Measurements from ENCODE around the gene CREB1.

The CREB1 gene

DNA sequence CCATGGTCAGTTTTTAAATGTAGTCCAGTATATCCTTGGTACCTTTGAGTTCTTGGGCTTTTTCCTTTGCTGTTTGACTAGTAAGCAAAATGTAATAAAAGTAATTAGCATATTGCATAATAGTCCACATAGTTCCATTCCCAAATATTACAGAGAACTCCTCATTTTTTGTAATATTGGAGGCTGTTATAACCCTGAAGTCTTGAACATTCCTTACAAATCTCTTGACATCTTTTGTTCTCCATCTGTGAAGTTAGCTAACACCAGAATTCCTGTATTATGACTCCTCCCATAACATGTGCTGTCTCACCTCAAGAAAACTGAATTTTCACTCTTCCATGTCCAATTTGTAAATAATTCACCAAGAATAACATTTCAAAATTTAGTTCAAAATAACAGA, 17.1 kb downstream of the CREB1 start:
- no peak for DNase-seq

DNA sequence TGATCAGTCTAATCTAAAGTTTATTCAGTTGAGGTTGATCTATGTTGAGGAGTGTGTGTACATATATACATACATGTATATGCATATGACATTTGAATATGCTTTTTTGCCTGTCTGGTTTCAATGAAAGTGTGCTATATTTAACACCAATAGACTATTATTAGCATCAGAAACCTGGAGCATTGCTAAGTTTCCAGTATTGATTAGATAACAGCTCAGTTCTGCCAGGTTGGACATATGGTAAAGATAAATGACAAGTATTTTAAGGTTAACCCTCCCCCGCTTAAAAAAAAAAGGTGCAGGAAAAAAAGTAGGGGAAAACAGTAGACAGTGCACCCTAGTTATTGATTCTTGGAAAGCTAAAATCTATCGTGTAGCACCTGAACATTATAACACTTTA, 19.4 kb downstream of the CREB1 start:
- DNase-seq, result no peak

DNA sequence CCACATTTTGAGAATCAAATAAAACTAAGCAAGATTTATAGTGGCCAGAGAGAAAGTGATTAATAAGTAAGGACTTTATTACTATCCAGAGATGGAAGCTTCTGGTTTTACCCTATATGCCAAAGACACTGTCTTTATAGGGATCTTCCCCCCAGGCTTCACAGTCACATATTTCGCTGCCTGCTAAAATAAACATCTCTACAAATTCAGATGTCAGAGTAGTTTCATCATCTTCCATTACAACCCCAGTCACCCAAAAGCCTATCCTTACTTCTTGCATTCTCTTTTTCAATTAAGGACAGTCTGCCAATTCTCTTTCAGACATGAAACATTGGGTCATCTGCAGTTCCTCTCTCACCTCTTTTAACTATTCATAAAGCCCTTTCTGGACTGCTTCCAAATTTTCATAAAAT, 28.3 kb downstream of the CREB1 start:
- DNase-seq, result no peak

DNA sequence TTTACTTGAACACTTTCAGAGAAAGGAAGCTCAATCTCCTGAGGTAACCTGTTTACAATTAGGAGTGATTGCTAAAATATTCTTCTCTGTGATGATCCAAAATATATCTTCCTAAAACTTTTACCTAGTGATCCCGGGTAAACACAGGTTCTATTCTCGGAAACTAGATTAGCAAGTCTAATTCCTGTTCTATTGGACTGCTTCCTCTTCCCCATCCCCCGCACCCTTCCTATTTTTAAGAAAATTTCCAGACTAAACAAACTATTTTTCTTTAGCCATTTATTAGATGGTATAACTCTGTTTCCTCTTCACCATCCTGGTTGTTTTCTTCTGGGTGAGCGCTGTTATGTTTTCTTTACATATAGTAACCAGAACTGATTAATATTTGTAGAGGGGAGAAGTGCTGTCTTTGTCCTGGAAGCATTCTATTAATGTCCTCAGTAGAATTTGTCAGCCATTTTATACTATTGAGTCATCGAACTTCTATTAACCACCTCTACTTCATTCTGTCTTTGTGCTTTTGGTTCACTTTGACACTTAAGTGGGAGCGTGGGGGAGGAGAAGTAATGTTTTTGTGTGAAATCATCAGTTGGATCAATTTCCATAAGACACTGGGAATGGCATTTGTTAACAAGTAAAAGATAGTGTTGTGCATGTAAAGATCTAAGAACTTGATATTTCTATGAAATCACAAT, 31.8 kb downstream of the CREB1 start:
- DNase-seq, result no peak

DNA sequence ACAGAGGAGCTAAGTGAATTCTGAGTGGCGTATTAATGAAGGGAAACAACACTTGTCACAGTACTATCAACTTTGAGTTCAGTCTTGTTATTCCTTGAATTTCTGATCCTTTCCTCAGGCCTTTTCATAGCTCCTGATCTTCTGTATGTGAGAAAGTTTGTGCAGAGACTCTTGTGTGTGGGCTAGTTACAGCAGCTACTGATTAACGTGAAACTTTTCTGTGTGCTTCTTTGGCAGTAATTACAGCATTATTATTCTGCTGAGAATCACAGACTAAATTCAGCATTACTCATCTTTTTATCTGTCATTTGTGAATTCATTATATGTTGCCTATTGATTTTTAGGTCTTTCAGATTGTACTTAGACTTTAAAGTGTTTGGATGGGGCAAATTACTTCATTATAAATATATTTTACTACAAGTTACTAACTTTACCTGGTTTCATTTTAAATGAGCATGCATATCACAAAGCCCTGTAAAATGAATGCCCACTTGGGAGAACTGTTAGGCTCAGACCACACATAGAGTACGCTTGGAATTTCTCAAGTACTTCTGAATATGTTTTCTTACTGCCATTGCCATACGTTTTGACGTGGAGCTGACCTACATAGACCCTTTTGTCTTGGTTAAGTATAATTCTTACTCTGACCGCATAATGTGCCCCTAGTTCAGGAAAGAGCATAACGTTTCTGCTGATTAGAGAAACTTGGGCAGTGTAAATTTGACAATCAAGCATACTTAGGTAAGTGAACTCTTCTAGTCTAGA, 36.2 kb downstream of the CREB1 start:
- DNase-seq, result no peak

DNA sequence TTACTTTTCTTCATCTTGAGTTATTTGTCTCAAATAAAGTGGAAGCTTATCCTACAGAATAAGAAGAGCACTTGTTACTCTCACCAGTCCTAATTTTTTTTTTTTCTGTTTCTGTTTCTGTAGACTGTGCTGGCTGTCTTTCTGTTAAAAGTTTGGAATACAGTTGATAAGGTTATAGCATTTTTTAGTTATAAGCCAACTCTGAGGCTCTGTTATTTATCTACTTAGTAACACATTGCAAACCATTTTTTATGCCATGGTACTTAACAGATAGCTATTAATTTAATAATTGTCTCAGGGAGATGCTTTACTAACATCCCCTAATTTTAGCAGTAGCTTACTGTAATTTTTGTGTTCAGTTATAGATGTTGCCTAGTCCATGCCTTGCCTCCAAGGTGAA, 37.9 kb downstream of the CREB1 start:
- no peak for DNase-seq

DNA sequence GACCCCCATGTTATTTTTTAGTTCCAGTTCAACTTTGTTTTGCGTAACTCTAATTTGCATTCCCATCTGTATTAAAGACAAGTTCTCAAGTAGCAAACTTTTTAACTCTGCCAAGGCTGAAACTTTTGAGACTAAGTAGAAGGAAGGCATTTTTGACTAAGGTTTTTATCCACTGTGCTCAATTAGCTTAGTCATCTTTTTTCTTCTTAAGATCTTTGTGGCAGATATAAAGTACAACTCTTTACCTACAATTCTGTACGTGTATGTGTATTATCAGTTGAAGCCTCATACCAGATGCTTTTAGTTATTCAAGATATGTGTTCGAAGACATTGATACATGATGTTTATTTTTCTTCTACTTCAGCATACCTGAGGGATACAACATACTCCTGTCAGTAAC, 41.6 kb downstream of the CREB1 start:
- no peak for DNase-seq

DNA sequence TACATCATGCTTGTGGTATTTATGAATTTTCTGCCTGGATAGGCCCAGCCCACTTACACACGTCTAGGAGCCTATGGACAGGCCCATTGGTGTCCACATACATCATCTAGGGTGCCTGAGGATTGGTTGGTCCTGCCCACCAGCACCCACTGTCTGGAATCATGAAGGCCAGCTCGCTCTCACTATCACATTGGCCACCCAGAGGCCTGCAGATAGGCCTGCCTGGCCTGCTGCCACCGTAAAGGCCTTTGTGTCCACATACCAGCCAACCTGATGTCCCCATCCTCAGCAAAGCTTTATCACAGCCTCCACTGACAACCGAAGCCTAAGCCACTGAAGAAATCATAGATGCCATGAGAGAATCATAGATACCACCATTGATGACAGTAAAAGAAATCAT, 55.2 kb downstream of the CREB1 start:
- no peak for DNase-seq

DNA sequence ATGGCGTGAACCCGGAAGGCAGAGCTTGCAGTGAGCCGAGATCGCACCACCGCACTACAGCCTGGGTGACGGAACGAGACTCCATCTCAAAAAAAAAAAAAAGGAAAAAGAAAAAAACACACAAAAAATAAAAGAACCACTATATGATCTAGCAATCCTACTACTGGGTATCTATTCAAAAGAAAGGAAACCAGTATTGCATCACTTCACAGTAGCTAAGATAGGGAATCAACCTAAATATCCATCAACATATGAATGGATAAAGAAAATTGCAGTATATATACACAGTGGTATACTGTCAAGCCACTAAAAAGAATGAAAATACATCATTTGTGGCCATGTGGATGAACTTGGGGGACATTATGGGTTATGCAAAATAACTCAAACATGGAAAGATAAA, 57.5 kb downstream of the CREB1 start:
- no peak for DNase-seq

DNA sequence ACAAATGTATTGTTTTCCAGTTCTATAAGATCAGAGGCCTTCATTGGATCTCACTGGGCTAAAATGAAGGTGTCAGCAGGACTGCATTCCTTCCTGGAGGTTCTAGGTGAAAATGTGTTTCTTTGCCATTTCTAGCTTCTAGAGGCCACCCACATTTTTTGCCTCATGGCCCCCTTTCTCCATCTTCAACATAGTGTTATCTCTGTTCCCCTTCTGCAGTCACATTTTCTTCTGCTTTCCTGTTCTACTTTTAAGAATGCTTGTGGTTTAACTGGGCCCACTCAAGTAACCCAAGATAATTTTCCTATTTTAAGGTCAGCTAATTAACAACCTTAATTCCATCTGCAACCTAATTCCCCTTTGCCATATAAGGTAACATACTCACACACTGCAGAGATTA, 59.4 kb downstream of the CREB1 start:
- DNase-seq, result no peak

DNA sequence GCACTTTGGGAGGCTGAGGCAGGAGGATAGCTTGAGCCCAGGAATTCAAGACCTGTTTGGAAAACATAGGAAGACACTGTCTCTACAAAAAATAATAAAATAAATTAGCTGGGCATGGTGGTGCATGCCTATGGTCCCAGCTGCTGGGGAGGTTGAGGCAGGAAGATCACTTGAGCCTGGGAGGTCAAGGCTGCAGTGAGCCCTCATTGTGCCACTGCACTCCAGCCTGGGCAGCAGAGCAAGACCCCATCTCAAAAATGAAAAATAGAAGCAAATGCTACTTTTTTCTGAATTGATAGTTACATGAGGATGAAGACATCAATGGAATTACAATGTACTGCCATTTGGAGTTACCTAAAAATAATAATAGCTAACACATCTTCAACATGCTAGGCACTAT, 63.5 kb downstream of the CREB1 start:
- no peak for DNase-seq

DNA sequence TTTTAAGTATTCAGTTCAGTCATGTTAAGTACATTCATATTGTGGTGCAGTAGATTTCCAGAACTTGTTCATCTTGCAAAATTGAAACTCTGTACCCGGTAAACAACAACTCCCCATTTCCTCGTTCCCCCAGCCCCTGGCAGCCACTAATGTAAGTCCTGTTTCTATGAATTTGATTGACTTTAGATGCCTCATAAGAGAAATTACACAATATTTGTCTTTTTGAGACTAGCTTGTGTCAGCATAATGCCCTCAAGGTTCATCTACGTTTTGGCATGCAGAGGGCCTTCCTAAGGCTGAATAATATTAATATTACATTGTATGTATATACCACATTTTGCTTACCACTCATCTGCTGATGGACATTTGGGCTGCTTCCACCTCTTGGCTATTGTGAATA, 64.5 kb downstream of the CREB1 start:
- no peak for DNase-seq

DNA sequence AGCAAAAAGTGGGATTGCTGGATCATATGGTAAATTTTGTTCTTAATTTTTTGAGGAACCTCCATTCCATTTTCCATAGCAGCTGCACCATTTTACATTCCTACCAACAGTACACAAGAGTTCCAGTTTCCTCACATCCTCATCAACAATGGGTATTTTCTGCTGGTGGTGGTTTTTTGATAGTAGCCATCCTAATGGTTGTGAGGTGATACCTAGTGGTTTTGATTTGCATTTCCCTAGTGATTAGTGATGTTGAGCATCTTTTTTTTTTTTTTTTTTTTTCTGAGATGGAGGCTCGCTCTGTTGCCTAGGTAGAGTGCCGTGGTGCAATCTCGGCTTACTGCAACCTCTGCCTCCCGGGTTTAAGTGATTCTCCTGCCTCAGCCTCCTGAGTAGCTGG, 65.0 kb downstream of the CREB1 start:
- DNase-seq, result no peak

DNA sequence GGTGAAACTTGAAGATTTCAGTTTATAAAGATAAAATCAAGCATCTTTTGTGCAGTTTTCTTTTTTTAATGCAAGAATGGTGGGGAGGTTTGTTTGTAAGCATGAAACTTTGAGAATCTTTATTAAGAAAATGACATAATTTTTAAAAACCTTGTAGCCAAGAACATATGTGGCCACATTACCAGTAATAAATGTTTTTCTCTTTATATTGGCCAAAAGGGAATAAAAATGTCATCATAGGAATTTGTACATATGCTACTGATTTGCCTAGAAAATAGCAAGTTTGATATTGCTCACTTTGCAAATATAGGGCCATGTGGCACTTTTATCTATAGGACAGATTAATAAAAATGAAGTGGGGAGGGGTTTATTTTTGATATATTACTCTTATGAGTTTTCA, 69.9 kb downstream of the CREB1 start:
- DNase-seq, result no peak

DNA sequence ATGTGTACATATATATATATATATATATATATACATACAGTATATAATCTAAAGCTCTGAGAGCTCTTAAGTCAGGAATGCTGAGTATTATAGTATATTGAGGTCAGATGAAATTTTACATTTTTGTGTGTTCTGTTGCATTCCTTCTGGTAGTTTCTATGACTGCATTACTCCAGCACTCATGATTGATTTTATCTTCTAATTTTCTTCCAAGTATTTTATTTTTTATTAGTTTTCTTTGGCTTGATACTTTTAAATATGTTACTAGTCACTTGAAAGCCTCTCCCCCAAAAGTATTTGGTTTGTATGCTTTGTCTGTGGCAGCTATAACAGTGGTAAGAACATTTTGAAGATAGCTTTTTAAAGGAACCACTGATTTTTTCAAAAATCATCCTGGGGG, 70.5 kb downstream of the CREB1 start:
- no peak for DNase-seq

DNA sequence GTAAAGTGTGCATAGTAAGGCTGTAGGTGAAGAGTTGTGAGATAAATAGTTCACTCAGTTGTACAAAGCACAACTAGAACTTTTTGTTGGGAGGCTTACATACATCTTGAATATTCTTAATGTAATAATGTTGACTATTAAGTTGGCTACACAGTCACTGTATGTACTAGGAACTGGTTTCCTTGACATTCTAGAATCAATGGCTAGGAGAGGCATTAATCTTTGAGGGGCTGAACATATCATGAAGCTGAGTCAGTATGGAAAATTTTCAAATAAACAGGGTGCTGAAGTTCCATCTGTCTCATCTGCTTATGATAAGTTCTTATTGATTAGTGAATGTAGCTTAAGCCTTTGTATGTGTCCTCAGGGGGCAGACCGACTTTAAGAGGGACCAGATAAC, 72.0 kb downstream of the CREB1 start:
- no peak for DNase-seq

DNA sequence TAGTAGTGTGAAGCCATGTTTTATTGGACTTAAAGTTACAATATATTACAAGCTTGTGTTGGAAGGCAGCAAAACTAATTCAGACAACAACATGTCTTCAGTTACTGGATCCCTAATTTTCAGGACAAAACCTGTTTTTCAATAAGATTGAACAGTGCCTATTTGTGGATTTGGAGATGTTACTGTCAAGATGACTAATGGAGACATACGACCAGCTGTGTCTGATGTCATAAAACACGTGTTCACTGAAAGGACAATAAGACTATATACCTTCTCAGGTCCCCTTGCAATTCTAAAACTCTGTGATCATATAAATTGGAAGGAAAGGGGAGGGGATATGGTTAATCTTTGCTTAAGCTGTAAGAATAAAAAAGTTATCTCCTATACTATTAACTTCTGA, 73.7 kb downstream of the CREB1 start:
- DNase-seq, result no peak

DNA sequence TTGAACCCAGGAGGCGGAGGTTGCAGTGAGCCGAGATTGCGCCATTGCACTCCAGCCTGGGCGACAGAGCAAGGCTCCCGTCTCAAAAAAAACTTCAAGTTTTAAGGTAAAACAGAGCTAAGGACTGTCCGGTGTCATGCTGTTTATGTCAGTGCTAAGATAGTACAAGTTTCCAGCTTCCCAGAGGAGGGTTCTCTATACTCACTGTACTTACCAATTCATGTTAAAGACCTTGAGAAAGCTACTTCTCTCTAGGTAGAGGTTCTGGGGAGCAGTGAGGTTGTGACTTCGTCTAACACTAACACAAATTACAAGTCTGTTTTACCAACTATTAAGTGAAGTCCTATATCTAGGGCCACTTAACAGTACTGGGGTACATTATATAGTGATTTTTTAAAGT, 76.6 kb downstream of the CREB1 start:
- DNase-seq, result no peak

DNA sequence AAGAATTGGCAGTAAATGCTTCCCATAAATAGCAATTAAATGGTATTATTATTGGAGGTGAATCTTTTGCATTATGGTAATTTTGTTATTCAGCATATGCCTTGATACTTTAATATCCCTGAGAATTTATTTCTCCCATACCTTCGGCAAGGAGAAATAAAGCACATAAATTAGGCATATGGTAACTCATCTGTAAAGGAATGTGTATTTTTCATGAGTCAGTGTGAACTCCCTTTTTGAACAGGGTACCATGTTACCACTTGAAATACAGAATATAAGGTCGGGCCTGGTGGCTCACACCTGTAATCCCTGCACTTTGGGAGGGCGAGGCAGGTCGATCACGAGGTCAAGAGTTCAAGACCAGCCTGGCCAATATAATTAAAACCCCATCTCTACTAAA, 77.1 kb downstream of the CREB1 start:
- DNase-seq, result no peak

DNA sequence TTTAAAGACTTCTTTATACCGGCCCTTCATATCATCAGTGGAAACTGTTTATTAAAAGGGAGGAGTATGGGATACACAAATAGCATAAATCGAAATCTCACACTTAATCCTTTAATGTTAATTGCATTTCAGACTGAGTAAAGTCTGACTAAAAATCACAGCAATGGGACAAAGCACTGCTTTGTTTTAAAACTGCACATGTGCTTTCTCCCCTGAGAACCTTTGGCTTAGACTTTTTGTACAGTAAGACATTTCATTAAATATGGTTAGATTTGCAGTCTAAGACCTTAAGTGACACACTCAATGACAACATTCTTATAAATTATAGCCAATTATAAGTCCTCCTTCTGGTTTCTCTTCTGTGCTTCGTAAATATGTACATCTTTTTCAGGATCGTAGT, 83.0 kb downstream of the CREB1 start:
- no peak for DNase-seq

DNA sequence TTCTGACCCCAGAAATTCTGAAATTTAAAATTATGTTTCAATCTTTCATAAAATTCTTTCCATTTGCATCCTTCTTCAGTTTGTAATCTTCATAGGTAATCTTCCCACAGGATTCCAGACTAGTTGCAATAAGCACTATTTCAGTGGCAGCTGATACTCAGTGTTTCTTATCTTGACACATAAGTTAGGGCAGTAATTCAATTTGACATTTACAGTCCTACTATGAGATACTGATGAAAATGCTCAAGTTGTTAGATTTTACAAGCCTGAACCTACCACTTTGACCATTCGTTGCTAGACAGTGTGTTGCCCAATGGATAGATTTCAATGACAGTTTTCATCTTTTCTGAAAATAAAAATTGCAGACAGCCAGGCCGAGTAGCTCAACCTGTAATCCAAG, 85.1 kb downstream of the CREB1 start:
- no peak for DNase-seq

DNA sequence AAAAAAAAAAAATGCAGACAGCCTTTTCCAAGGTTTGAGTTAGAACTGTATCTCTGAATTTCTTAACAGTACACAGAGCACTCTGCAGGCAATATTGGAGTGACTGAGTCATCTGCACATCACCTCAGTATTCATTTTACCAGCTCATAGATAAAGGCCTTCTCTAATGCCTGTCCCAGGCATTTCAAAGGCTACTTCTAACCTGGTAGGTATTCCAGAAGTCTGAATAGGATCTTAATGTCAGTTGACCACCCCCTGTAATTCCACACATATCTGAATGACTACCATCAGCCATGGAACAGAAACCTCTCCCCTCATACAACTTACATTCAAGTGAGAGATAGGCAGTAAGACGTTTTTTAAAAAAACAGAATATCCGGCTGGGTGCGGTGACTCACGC, 86.4 kb downstream of the CREB1 start:
- DNase-seq, result no peak

DNA sequence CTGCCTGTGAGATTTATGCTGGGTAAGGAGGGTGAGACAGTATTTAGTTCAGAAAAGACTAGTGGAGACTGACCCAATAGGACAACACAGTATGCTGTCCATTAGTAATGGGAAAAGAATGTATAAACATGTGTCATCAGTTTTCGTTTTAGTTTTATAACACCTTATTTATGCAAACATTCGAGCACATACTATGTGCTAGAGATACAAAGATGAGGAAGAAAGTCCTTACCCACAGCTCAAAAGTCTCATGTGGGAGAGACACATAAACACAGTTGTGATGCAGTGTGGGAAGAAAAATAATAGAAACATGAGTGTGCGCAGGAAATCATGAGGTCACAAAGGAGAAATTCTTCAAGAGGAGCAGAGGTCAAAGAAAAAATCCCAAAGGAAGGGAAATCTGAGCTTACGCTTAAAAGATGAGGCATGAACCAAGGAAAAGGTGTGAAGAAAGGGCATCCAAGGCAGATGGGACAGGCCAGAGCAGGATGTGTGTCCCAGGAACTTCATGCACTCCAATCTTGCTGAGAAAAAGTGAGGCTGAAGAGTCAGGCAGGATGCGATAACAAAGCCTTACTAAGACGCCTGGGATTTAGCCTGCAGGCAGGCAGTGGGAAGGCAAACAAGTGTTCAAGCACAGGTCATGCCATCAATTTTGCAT, 87.4 kb downstream of the CREB1 start:
- DNase-seq, result no peak

DNA sequence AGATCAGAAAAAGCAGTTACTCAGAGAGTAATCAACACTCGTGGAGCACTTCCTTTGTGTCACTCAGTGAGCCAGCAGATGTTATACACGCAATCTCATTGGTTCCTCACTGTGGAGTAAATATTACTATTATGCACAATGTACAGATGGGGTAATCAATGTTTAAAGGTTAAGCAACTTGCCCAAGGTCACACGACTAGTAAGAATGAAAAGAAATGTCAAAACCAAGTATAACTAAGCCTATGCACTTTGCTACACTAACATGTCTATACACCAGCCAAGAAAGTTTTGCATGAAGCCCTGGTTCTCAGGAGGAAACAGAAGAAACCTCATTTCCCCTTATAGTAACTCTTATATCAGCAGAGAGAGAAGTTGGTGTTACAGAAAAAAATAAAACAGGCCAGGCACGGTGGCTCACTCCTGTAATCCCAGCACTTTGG, 90.0 kb downstream of the CREB1 start:
- DNase-seq, result no peak

Data from hippocampal formation (tissue), 2 donors.